Muscle of arm (tissue), 12 donors: ENCODE data around the gene MORN1. TPM values are rescaled to one million over a fixed set of nuclear protein-coding genes. Genes with fewer than 3 reads are reported as not detected.

ENCODE experiments used
- DNase-seq: peaks from one replicate; pipeline ENCODE4 v3.0.0-alpha.2; 2013
- polyA plus RNA-seq, 12 donors: library from polyadenylated mRNA; unstranded; fragments of 120-200 nt; gene quantifications; one replicate each; pipeline ENCODE4 v1.2.1, GENCODE V29; 2013; ENCODE audit not compliant: insufficient read length in 12 of 12

MORN1 gene
- polyA plus RNA-seq, 12 donors, result 4.4 to 9.4 (median 5.7) TPM; not detected in 1

DNA sequence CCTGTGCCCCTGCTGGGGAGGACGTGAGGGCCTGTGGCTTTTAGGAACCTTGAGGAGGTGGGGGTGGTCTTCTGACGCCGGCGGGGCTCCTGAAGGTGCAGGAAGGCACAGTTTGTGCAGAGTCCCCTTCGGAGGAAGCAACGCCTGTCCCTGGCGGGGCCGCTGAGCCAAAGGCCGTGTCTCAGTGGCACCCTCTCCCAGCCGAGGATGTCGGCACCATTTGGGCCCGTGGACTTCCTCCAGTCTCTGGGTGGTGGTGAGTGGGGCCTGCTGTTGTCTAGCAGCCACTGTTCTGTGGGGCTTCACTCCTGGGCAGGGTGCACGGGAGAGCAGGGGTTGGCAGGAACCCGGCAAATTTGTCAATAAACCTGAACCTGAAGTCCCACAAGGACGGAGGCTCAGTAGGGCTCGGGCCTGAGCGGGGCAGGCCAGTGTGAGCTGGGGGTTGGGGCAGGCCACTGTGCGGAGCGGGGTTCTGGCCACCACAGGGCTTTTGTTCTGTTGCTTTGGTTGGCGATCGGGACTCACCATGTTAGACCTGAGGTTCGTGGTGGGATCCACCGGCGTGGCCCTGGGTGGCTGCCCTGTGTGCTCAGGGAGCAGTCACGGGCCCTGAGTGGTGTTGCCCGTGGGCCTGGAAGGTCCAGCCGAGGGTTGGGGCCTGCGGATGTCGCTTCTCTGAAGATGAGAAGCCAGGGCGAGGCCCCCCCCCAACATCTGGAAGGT, 98.5 kb downstream of the MORN1 start:
- no peak for DNase-seq

- no peak for DNase-seq
These were observed 99.8 kb downstream of the MORN1 start for GRCh38 chr1:2291577-2291976.

DNA sequence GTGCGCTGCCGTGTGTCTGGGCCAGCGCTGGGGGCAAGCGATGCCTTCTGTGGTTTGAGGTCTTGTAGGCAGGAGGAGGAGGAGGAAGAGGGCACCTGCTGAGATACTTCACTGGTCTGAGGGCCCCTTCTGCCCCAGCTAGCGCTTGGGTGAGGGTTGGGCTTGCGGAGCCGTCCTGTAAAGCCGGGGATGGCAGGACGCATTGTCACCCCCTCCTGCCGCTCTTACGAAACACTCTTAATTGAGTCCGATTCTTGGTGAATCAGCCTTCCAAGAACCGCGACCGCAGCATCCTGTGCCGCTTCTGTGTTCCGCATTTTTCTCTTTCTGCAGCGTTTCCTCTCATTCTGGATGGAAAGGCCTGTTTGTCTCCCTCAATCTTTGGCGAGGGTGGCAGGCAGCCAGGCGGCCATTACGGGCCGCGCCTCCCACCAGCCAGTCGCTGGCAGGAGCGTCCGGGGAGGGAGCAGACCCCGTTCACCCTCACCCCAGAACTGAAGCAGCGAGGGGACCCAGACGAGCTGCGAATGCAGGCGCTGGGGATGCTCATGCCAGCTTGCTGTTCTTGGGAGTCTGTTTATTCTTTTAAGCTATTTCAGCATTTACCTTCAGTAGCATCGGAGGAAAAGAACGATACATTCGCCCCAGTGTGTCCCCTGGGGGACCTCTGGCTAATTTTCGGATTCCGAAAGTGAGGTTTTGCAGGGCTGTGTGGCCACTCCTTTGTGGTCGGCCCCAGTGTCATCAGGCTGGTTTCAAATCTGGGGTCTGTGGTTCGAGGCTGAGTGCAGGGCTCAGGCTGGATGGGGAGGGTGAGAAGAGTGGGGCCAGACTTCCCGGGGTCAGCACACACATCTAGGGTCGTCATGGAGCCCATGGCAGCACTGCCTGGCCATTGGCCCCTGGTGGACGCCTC, 100.5 kb downstream of the MORN1 start:
- peak; percentile 74 for DNase-seq

- no peak for DNase-seq
These were observed 101.2 kb downstream of the MORN1 start for GRCh38 chr1:2290171-2290578.

GRCh38 chr1:2289607-2290006, 101.7 kb downstream of the MORN1 start:
- no peak for DNase-seq

- no peak for DNase-seq
These were observed 102.4 kb downstream of the MORN1 start for GRCh38 chr1:2288816-2289536.

DNA sequence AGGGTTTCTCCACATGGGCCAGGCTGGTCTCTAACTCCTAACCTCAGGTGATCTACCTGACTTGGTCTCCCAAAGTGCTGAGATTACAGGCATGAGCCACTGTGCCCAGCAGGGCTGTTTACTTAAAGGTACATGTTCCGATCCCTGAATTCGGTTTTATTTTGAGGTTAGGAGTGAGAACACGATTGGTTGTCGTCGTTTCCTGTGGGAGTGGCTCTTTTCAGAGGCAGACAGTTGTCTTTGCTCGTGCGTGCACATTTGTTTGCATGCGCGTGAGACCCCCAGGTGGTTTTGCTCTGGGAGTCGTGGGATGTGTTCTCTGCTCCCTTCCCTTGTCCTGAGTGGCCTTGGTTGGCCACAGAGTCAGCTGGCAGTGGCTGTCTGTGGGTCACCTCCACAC, 103.0 kb downstream of the MORN1 start:
- no peak for DNase-seq

- DNase-seq, result no peak
These were observed 103.7 kb downstream of the MORN1 start for GRCh38 chr1:2287649-2288048.

DNA sequence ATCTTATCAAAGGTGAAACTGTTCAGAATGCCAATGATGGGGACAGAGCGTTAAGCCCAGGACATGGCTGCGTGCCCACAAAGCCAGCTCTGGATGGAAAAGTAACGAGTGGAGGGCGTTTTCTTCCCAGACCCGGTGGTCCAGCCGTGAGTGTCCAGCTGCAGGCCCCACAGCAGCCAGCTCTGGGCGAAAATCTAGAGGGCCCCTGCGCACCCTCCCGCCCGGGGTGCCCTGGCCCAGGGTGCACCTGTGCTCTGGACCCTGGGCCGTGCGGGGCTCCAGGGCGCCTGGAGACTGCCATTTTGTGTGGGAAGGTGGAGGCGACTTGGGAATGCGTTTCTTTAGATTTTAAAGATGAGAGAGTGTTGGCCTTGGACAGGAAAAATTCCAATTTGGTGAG, 104.4 kb downstream of the MORN1 start:
- no peak for DNase-seq

DNA sequence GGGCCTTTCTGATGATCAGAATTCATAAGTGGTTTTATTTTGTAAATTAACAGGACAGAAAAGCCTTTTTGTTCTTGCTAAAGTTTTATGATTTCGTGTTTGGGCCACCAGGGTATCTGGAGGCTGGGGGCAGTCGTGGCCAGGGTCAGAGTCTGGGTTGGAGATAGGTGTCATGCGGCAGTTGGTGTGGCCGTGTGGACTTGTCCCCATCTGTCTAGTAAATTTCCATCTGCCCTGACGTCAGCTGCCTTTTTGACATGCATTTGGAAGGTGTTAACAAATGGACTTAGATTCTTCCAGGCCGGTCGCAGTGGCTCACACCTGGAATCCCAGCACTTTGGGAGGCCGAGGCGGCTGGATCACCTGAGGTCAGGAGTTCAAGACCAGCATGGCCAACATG, 106.4 kb downstream of the MORN1 start:
- no peak for DNase-seq

DNA sequence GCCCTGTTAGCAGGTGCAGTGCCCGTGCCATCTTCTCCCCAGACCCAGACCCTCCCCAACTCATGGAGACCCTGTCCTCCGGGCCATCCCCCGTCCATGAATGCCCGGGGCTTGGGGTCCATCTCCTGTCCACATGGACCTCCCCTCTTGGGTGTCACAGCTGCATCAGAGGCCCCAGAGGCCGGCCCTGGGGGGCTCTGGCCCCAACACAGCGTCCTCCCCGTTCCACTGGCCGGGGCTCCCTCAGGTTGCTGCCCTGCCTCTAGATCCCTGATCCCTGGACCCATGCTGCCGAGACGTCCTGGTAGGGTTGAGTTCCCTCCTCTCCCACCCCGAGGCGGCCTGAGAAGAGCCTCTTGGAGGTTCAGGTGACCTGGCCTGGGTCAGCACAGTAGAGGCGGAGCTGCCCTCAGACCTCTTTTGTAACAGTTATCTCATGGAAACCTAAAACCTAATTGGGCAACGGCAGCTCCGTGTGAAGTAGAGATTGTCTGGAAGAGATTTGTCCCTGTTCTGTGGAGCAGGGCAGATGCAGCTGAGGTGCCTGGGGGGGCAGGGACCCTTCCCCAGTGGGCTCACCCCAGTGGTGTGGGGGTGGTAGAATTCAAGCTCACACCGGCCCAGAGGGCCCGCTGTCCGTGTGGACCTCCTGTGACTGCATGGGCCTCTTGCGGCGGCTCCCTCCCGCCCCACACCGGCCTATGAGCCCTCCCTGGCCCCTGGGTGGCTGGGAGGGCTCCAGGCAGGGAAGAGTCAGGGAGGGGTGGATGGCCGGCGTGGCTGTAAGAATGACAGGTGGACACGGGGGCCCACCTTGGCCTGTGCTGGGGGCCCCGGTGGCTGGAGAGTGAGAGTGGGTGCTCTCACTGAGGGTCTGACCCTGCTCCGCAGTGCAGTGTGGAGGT, 107.1 kb downstream of the MORN1 start:
- DNase-seq, result no peak

DNA sequence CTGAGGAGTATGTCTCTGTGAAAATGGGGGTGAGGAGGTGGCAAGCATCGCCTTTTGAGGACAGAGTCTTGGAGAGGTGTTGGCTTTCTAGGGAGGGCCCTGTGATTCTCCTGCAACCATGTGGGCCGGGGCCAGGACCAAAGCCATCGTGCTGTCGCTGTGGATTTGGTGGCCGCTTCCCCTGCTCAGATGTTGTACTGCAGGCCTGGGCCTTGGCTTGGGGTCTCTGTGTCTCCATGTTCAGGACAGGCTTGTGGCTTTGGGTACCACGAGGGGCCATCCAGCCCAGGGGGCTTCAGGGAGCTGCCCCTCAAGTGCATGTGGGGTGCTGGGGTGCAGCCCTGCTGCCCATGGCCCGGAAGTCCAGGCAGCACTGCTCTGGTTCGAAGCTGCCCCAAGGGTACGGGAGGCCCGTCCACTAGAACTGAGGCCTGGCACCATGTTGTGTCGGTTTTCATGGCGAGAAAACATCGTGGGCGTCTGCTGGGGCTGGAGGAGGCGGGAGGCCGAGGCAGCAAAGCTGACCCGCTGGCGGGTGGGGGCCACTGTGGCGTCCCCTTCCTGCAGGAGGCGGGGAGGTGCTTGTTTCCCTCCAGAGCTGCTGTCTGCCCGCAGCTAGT, 107.9 kb downstream of the MORN1 start:
- DNase-seq, result no peak

DNA sequence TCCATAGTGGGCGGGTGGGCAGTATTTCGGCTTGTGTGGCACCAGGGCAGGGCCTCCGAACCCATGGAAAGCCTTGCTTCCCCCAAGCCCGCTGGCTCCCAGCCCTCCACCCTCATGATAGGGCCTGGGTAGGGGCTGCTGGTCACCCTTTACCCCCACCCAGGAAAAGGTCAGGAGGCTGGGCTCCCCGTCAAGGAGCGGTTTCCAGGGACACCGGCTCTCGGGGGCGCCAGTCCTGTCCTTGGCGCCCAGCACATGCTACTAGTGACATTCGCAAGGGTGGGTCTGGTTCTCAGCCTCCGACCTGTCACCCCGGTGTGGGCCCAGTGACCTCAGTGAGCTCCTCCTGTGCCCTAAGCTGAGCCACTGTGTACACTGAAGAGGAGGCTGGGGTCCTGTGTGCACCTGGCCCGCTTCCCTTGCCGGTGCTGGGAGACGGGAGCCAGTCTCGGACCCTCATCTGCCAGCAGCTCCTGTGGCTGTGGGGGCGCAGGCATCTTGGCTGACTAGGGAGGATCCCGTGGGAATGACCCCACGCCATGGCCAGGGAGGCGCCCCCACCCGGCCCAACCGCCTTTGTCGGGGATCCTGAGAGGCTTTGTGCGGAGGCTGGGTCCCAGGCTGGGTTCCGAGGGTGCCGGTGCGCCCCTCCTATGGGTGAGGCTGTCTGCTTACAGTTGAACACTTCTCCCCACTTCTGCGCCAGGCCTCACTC, 108.6 kb downstream of the MORN1 start:
- DNase-seq, result no peak

GRCh38 chr1:2279817-2280216, 111.5 kb downstream of the MORN1 start:
- DNase-seq, result no peak

- DNase-seq, result peak; percentile 93
These were observed 112.1 kb downstream of the MORN1 start for GRCh38 chr1:2279210-2279639.

GRCh38 chr1:2278591-2279209, 112.7 kb downstream of the MORN1 start:
- DNase-seq, result no peak

DNA sequence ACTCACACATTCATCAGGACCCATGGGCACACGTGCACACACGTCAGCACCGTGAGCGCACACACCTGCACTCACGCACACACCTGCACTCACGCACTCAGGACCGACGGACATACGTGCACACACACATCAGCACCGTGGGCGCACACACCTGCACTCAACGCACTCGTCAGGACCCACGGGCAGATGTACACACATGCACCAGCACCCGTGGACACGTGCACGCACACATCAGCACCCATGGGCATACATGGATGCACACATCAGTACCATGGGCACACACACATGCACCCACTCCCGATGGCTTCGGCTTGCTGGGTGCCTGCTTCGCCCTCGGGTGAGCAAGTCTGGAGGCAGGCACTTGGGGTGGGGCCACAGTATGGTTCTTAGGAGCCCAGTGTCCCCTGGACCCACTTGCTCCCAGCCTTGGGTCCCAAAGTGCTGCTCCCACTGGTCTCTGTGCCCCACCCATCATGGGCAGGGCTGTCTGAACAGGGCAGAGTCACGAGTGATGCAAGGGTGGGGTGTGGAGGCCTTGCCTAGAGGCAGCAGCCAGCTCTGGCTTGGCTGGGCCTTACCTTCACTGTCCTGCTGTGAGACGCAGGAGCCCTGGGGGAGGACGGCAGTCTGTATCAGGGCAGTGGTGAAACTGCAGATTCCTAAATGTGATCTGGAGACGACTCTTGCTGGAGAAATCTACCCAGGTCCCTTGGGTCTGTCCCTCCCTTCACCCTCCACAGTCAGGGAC, 113.4 kb downstream of the MORN1 start:
- no peak for DNase-seq

DNA sequence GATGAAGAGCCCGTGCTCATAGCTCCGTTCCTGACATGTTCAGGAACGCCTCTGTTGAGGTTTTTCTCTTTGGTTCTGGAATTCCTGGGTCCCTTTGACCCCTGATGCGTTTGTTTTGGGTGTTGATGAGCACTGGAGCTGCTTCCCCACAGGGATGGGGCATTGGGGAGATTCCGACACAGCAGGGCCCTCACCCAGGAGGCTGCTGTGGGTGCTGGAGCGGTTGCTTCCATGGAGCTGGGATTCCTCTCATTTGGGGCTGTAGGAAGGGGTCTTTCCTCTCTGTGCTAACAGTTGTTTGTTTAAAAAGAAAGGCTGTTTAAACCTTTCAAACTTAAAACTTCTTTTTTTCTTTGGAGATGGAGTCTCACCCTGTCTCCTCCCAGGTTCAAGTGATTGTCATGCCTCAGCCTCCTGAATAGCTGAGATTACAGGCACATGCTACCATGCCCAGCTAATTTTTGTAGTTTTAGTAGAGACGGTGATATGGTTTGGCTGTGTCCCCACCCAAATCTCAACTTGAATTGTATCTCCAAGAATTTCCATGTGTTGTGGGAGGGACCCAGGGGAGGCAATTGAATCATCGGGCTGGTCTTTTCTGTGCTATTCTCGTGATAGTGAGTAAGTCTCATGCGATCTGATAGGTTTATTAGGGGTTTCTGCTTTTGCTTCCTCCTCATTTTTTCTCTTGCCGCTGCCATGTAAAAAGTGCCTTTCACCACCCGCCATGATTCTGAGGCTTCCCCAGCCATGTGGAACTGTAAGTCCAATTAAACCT, 114.4 kb downstream of the MORN1 start:
- no peak for DNase-seq
